ENCODE measurements around the gene DYSF.

Gene DYSF

GRCh38 chr2:71664161-71664560 lies 210.8 kb downstream of the DYSF start:
- no peak for DNase-seq

GRCh38 chr2:71665168-71666093 lies 212.1 kb downstream of the DYSF start:
- DNase-seq, result no peak

- DNase-seq, result no peak
Measured at GRCh38 chr2:71666094-71666474, 212.7 kb downstream of the DYSF start.

GRCh38 chr2:71667256-71668182 lies 214.2 kb downstream of the DYSF start:
- no peak for DNase-seq

GRCh38 chr2:71668326-71669057 lies 215.1 kb downstream of the DYSF start:
- DNase-seq, result no peak

- no peak for DNase-seq
Measured at GRCh38 chr2:71669058-71669456, 215.7 kb downstream of the DYSF start.

- DNase-seq, result no peak
Measured at GRCh38 chr2:71669628-71670429, 216.5 kb downstream of the DYSF start.

GRCh38 chr2:71670430-71670795 lies 217.1 kb downstream of the DYSF start:
- DNase-seq, result no peak

- DNase-seq, result no peak
Measured at GRCh38 chr2:71671203-71671854, 218.0 kb downstream of the DYSF start.

GRCh38 chr2:71671895-71672825 lies 218.8 kb downstream of the DYSF start:
- DNase-seq, result no peak

- no peak for DNase-seq
Measured at GRCh38 chr2:71672826-71673795, 219.8 kb downstream of the DYSF start.

GRCh38 chr2:71674158-71674851 lies 220.9 kb downstream of the DYSF start:
- no peak for DNase-seq

GRCh38 chr2:71675296-71675695 lies 221.9 kb downstream of the DYSF start:
- DNase-seq, result no peak

GRCh38 chr2:71678874-71679273 lies 225.5 kb downstream of the DYSF start:
- DNase-seq, result no peak

- no peak for DNase-seq
Measured at GRCh38 chr2:71679491-71679890, 226.1 kb downstream of the DYSF start.

- no peak for DNase-seq
Measured at GRCh38 chr2:71680925-71681324, 227.6 kb downstream of the DYSF start.

- DNase-seq, result no peak
Measured at GRCh38 chr2:71681626-71682025, 228.3 kb downstream of the DYSF start.

GRCh38 chr2:71682341-71682740 lies 229.0 kb downstream of the DYSF start:
- DNase-seq, result no peak

GRCh38 chr2:71683070-71683469 lies 229.7 kb downstream of the DYSF start:
- DNase-seq, result no peak
